D341Med (cell line): Measurements from ENCODE around the gene UGT1A3.
"Not testable (repeated sequence)": the region's sequence is repeated elsewhere in the genome, so short reads cannot be mapped to it uniquely, and the experiment has no call there.

Experiments
- DNase-seq: peaks from one replicate; pipeline ENCODE4 v3.0.0; 2012; ENCODE audit warnings: low spot score

UGT1A3 gene

GRCh38 chr2:233728723-233729301 lies at the start of gene UGT1A3:
Gene UGT1A3 (plus strand): TSS chr2:233729042. CDS start chr2:233729127, 85 bp downstream.
- no peak for DNase-seq

- DNase-seq = no peak
Measured at GRCh38 chr2:233679196-233679595, 49.6 kb upstream of the UGT1A3 start.

- no peak for DNase-seq
Measured at GRCh38 chr2:233680361-233681045, 48.3 kb upstream of the UGT1A3 start.

GRCh38 chr2:233681521-233682099 lies 47.2 kb upstream of the UGT1A3 start, which contains the start of gene UGT1A7:
Gene UGT1A7 (plus strand): TSS chr2:233681901. CDS start chr2:233681938, 37 bp downstream.
- DNase-seq = no peak

GRCh38 chr2:233684640-233685039 lies 44.2 kb upstream of the UGT1A3 start:
- no peak for DNase-seq

GRCh38 chr2:233686928-233687327 lies 41.9 kb upstream of the UGT1A3 start:
- DNase-seq = no peak

GRCh38 chr2:233688341-233688740 lies 40.5 kb upstream of the UGT1A3 start:
- no peak for DNase-seq

GRCh38 chr2:233689031-233689430 lies 39.8 kb upstream of the UGT1A3 start:
- no peak for DNase-seq

- no peak for DNase-seq
Measured at GRCh38 chr2:233689501-233689900, 39.3 kb upstream of the UGT1A3 start.

- no peak for DNase-seq
Measured at GRCh38 chr2:233690444-233690843, 38.4 kb upstream of the UGT1A3 start.

- no peak for DNase-seq
Measured at GRCh38 chr2:233691443-233692433, 37.1 kb upstream of the UGT1A3 start.

GRCh38 chr2:233692648-233693047 lies 36.2 kb upstream of the UGT1A3 start, which contains the start of gene UGT1A6:
Gene UGT1A6 (plus strand): TSS chr2:233692890. CDS start chr2:233693005, 115 bp downstream.
- DNase-seq = no peak

- no peak for DNase-seq
Measured at GRCh38 chr2:233693963-233694362, 34.9 kb upstream of the UGT1A3 start.

- DNase-seq = no peak
Measured at GRCh38 chr2:233698740-233699139, 30.1 kb upstream of the UGT1A3 start.

GRCh38 chr2:233699424-233700027 lies 29.3 kb upstream of the UGT1A3 start:
- DNase-seq = no peak

- no peak for DNase-seq
Measured at GRCh38 chr2:233700028-233700635, 28.7 kb upstream of the UGT1A3 start.

- not testable (repeated sequence) for DNase-seq
Measured at GRCh38 chr2:233700842-233701241, 28.0 kb upstream of the UGT1A3 start.

- DNase-seq = no peak
Measured at GRCh38 chr2:233702238-233702637, 26.6 kb upstream of the UGT1A3 start.

- DNase-seq = no peak
Measured at GRCh38 chr2:233705911-233706506, 22.8 kb upstream of the UGT1A3 start.

- DNase-seq = no peak
Measured at GRCh38 chr2:233706720-233707119, 22.1 kb upstream of the UGT1A3 start.
